Thymus (tissue), 14 donors: ENCODE measurements around the gene ACRV1. TPM values are rescaled to one million over a fixed set of nuclear protein-coding genes. Genes with fewer than 3 reads are reported as not detected.
"Not testable (repeated sequence)": the region's sequence is repeated elsewhere in the genome, so short reads cannot be mapped to it uniquely, and the experiment has no call there.

Source experiments
- DNase-seq, 9 donors: peaks; one replicate each; pipeline ENCODE4 v3.0.0-alpha.2; 2013; ENCODE audit warnings: low spot score in 9 of 9, low read depth in 6 of 9, missing footprints in 1 of 9
- H3K27ac ChIP-seq, 2 donors: one replicate each; pipeline ENCODE4 v1.5.1; 2013; ENCODE audit warnings: control low read depth in 1 of 2, low read depth in 1 of 2, low read length in 1 of 2, mild to moderate bottlenecking in 1 of 2, moderate library complexity in 1 of 2
- H3K27me3 ChIP-seq, 2 donors: one replicate each; pipeline ENCODE4 v1.5.1; 2013; ENCODE audit warnings: low read length in 1 of 2; ENCODE audit not compliant: control insufficient read depth in 2 of 2, insufficient read depth in 1 of 2
- H3K36me3 ChIP-seq, 2 donors: one replicate each; pipeline ENCODE4 v1.5.1; 2013; ENCODE audit warnings: low read length in 1 of 2, mild to moderate bottlenecking in 1 of 2, moderate library complexity in 1 of 2; ENCODE audit not compliant: control insufficient read depth in 2 of 2, insufficient read depth in 2 of 2
- H3K4me1 ChIP-seq, 2 donors: one replicate each; pipeline ENCODE4 v1.5.1; 2013; ENCODE audit warnings: low read length in 2 of 2; ENCODE audit not compliant: control insufficient read depth in 2 of 2, insufficient read depth in 2 of 2
- H3K4me3 ChIP-seq, 2 donors: one replicate each; pipeline ENCODE4 v1.5.1; 2013; ENCODE audit warnings: low read length in 2 of 2, control low read depth in 1 of 2, mild to moderate bottlenecking in 1 of 2
- H3K9me3 ChIP-seq, 2 donors: one replicate each; pipeline ENCODE4 v1.5.1; 2013; ENCODE audit warnings: low read length in 1 of 2, mild to moderate bottlenecking in 1 of 2; ENCODE audit not compliant: control insufficient read depth in 2 of 2, insufficient read depth in 1 of 2
- WGBS: extraction: QIAGEN DNeasy Blood & Tissue Kit; methylation state at CpG from one replicate; pipeline ENCODE4 v1.1.7; 2013; 5-methylcytosine and 5-hydroxymethylcytosine counted together
- long read RNA-seq, 10 donors: transcript quantifications; one replicate each; lab custom pipeline, GENCODE V29; 2026
- polyA plus RNA-seq: library from polyadenylated mRNA; stranded (reverse); fragments of 200-250 nt; gene quantifications from one replicate; pipeline ENCODE4 v1.2.3, GENCODE V29; 2013
- total RNA-seq: library from RNA; stranded (reverse); fragments of 120-200 nt; gene quantifications from one replicate; pipeline ENCODE4 v1.2.4, GENCODE V29; 2013
- donor health status: healthy.

The ACRV1 gene, protein sequence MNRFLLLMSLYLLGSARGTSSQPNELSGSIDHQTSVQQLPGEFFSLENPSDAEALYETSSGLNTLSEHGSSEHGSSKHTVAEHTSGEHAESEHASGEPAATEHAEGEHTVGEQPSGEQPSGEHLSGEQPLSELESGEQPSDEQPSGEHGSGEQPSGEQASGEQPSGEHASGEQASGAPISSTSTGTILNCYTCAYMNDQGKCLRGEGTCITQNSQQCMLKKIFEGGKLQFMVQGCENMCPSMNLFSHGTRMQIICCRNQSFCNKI
- total RNA-seq: not detected
- polyA plus RNA-seq: 0.09 TPM
- long read RNA-seq, donor 1: 0 reads
- long read RNA-seq, donor 2: 0 reads
- long read RNA-seq, donor 3: 0 reads
- long read RNA-seq, donor 4, partial matches to known transcripts: 53 of 67 reads
- long read RNA-seq, donor 4, other reads (novel, unspliced or antisense): 14 of 67 reads
- long read RNA-seq, donor 5: 0 reads
- long read RNA-seq, donor 6: 0 reads
- long read RNA-seq, donor 7: 0 reads
- long read RNA-seq, donor 8: 0 reads
- long read RNA-seq, donor 9: 0 reads
- long read RNA-seq, donor 10: 0 reads

DNA sequence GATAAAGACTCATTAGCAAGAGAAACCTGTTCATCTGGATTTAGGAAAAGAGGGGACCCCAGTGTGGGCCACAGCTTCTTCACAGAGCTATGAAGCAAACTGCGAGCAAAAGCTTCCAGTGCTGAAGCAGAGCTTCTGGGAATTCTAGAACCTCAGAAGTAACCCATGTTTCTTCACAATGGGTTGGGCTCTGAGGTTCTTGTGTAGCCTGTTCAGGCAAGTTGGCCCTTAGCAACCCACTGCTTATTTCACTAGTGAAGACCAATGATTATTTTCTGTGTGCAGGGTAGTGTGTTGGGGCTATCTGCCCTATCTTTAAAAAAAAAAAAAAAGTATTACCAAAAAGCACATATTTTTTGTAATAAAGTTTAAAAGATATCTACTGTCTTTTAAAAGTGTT lies at the start of gene ACRV1:
Gene ACRV1 (minus strand): TSS at position 101 of the 400 bp plus-strand sequence. CDS start 67 bp downstream, at position 34.
- Histone ChIP-seq H3K36me3 (peaks cover 3 to 30% of the 10 kb centered on the region in 2 donors), H3K4me1 (no peaks in the 10 kb centered on the region), H3K9me3 (no peaks in the 10 kb centered on the region), H3K27ac (no peak within 1 kb of the TSS), H3K27me3 (no peaks in the 10 kb centered on the region), H3K4me3 (no peak within 1 kb of the TSS)
- 98% methylated on average over 1 of the region's 1 CpG for WGBS
- no peak for DNase-seq

DNA sequence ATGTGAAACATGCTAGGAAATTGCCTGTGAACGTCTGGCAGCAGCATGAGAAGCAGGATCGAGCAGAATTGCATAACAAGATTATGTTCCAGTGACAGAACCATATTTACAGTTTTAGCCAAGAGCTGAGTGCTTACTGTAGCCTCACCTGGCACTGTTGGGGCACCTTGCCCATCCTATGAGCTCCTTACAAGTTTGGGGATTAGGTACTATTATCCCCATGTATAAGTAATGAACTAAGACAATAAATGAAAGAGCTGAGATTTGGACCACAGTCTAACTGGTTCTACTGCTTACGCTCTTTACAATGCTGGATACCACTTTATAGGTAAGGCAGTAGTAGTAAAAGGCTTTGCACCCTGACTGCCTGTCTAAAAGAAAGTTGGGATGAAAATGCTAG lies 48.3 kb upstream of the ACRV1 start:
- Histone ChIP-seq H3K36me3 (no peaks in the 10 kb centered on the region), H3K4me1 (no peaks in the 10 kb centered on the region), H3K27ac (no peak overlapping the region), H3K9me3 (no peaks in the 10 kb centered on the region), H3K4me3 (no peak overlapping the region), H3K27me3 (no peaks in the 10 kb centered on the region)
- no peak for DNase-seq
- 87% methylated on average over 3 of the region's 3 CpGs for WGBS

DNA sequence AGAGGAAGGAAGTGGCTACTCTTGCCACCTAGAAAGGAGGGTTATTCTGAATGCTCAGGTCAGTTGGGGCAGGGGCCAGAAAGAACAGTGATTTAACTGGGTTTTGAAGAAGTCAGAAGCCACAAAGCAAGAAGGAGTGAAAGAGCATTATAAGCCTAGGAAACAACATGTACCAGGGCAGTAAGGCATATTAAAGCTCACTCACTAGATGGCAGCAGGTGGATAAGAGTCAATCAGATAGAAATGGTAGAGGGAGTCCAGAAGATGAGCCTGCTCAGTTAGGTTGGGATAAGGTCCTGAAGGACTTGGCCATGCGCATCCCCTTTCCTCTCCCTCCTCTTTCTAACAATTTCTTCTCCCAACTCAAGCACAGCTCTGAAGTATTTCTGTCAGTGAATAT lies 43.5 kb upstream of the ACRV1 start:
- Histone ChIP-seq H3K4me1 (no peaks in the 10 kb centered on the region), H3K27ac (no peak overlapping the region), H3K9me3 (no peaks in the 10 kb centered on the region), H3K36me3 (no peaks in the 10 kb centered on the region), H3K4me3 (no peak overlapping the region), H3K27me3 (no peaks in the 10 kb centered on the region)
- no peak for DNase-seq
- 97% methylated on average over 1 of the region's 1 CpG for WGBS

DNA sequence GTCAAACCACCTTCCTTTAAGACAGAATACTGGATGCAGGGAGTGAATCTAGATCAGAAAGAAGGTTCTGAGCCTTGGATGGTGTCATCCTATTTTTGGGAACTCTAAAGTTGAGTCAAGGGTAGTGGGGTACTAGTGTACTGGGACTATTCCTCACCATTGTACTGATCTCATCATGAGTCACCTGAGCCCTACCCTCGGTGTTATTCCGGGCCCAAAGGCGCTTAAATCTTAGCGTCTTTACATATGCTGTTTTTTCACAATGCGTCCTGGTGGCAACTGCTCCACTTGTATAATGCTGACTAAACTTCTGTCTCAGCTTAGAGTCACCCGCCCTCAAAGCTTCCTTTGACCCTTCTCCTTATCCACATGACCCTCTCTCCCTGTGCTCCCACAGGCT lies 40.1 kb upstream of the ACRV1 start:
- Histone ChIP-seq H3K9me3 (no peaks in the 10 kb centered on the region), H3K27ac (no peak overlapping the region), H3K4me1 (no peaks in the 10 kb centered on the region), H3K36me3 (no peaks in the 10 kb centered on the region), H3K4me3 (no peak overlapping the region), H3K27me3 (no peaks in the 10 kb centered on the region)
- 95% methylated on average over 6 of the region's 6 CpGs for WGBS
- no peak for DNase-seq

DNA sequence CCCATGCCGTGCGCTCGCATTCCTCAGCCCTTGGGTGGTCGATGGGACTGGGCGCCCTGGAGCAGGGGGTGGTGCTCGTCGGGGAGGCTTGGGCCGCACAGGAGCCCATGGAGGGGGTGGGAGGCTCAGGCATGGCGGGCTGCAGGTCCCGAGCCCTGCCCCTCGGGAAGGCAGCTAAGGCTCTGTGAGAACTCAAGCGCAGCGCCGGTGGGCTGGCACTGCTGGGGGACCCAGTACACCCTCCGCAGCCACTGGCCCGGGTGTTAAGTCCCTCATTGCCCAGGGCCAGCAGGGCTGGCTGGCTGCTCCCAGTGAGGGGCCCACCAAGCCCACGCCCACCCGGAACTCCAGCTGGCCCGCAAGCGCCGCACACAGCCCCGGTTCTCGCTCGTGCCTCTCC lies 24.0 kb upstream of the ACRV1 start:
- H3K4me1 ChIP-seq, H3K27ac ChIP-seq, H3K9me3 ChIP-seq, H3K4me3 ChIP-seq, DNase-seq, H3K36me3 ChIP-seq, H3K27me3 ChIP-seq: not testable (repeated sequence)
- WGBS: 95% methylated on average over 24 of the region's 24 CpGs

DNA sequence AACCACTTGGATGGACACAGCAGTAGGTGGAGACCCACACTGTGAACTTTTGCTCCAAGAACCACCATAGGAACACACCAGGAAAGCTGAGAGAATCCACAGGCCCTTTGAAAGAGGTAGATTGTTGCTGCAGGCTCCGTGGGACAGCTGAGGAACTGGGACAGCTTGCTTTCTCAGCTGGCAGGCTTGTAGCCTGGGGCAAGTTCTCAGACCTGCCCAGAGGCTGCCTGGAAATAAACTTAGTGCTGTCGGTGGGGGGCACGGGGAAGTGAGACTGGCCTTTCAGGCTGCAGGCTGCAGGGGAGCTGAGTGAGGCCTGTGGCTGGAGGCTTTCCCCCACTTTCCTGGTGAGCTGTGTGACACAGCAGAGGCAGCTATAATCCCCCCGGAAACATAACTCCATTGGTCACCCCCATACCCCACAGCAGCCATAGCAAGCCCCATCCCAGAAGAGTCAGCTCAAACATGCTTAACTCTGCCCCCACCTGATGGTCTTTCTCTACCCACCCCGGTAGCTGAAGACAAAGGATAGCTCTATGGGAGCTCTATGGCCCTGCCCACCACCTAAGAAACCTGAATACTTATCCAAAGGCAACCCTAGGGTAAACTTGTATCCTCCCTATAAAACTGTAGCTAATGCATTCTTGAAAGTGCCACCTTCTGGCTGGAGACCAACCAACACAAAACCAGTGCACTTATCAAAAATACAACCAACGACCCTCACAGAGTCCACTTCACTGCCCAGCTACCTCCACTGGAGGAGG lies 21.4 kb upstream of the ACRV1 start:
- 65% methylated on average over 6 of the region's 6 CpGs for WGBS
- DNase-seq: no peak
- no peaks in the 10 kb centered on the region for H3K4me1 ChIP-seq
- H3K27me3 ChIP-seq: no peaks in the 10 kb centered on the region
- no peaks in the 10 kb centered on the region for H3K9me3 ChIP-seq
- H3K27ac ChIP-seq: no peak overlapping the region
- no peak overlapping the region for H3K4me3 ChIP-seq
- no peaks in the 10 kb centered on the region for H3K36me3 ChIP-seq

DNA sequence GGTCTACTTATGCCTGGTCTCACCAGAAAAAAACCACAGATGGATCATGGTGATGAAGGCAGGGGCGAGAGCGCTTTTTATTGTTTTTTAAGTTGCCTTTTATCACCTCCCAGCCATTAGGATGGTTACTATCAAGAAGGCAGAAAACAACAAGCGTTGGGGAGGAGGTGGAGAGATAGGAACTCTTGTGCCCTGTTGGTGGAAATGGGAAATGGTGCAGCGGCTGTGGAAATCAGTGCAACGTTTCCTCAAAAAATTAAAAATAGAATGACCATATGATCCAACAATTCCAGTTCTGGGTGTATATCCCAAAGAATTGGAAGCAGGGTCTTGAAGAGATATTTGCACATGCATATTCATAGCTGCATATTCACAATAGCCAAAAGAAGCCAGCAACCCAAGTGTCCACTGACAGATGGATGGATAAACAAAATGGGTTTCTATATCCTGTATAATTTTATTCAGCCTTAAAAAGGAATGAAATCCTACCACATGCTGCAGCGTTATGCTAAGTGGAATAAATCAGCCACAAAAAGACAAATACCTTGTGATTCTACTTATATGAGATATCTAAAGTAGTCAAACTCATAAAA lies 20.5 kb upstream of the ACRV1 start:
- 94% methylated on average over 6 of the region's 6 CpGs for WGBS
- no peaks in the 10 kb centered on the region for H3K36me3 ChIP-seq
- no peaks in the 10 kb centered on the region for H3K9me3 ChIP-seq
- H3K4me1 ChIP-seq: no peaks in the 10 kb centered on the region
- no peaks in the 10 kb centered on the region for H3K27me3 ChIP-seq
- H3K4me3 ChIP-seq: no peak overlapping the region
- no peak for DNase-seq
- no peak overlapping the region for H3K27ac ChIP-seq

DNA sequence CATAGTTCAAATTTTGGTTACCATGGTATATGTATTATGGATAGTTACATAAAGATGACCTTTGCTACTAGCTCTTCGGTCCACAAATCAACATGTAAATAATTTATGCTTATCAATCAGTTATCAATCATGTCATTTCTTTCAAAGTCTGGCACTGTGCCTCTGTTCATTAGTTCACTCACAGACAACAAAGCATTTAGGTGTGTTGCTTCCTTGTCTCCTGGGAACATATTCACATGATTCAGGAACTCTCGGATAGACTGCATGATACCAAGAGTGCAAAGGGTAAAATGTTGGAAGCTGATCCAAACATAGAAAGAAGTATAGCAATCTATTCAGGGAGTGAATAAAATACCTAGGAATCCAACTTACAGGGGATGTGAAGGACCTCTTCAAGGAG lies 14.3 kb upstream of the ACRV1 start:
- no peak for DNase-seq
- Histone ChIP-seq H3K4me1 (no peaks in the 10 kb centered on the region), H3K27me3 (no peaks in the 10 kb centered on the region), H3K9me3 (no peaks in the 10 kb centered on the region), H3K36me3 (no peaks in the 10 kb centered on the region), H3K27ac (no peak overlapping the region), H3K4me3 (no peak overlapping the region)
- 97% methylated on average over 2 of the region's 2 CpGs for WGBS

DNA sequence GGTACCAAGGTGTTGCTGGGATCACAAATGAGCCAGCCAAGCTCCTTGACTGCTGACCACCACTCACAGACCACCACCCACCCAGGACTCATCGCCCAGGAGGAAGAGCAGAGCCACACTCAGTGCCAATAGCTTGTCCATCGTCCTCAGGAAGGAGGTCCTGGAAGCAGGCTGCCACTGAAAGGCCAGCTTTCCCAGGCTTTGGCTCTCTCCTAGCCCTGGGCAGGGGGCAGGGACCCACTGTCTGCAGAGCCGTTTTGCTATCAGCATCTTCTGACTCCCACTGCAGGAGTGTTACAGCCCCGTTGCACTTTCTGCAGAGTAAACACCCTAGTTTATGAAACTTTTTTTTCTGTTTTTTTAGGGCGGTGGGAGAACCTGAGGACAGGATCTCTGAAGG lies 12.2 kb upstream of the ACRV1 start:
- Histone ChIP-seq H3K27me3 (no peaks in the 10 kb centered on the region), H3K4me1 (no peaks in the 10 kb centered on the region), H3K9me3 (no peaks in the 10 kb centered on the region), H3K27ac (no peak overlapping the region), H3K36me3 (no peaks in the 10 kb centered on the region), H3K4me3 (no peak overlapping the region)
- no peak for DNase-seq
- 88% methylated on average over 5 of the region's 5 CpGs for WGBS
